H1 (cell line): ENCODE measurements around the gene HCST. TPM values are rescaled to one million over a fixed set of nuclear protein-coding genes. Genes with fewer than 3 reads are reported as not detected.

ENCODE experiments used
- CTCF ChIA-PET: fragments of 300-600 bp; sonication (Branson Sonifier 250); formaldehyde crosslinking; loops from one replicate; lab custom pipeline; 2021; ENCODE audit not compliant: partially characterized antibody; lab: Charles Lee
- POLR2A ChIA-PET: fragments of 300-600 bp; sonication (Branson Sonifier 250); formaldehyde crosslinking; loops from one replicate; lab custom pipeline; 2021; ENCODE audit warnings: inconsistent platforms; ENCODE audit not compliant: partially characterized antibody; lab: Charles Lee
- DNase-seq, 2 experiments: peaks; one replicate each; pipeline versions ENCODE4 v3.0.0 to v3.0.0-alpha.2; 2010 to 2022; ENCODE audit warnings: low spot score in 2 of 2, low read depth in 1 of 2, mixed read lengths in 1 of 2
- FAIRE-seq: peaks from 2 replicates; lab custom pipeline; 2011; peaks lifted over from hg19 to GRCh38; lab: Jason Lieb, UNC
- H2AFZ ChIP-seq: 2 replicates; pipeline ENCODE4 v1.8.1; 2012; ENCODE audit warnings: low read length, inconsistent platforms
- H2AK5ac ChIP-seq: 2 replicates; pipeline ENCODE4 v1.6.1; 2013; ENCODE audit warnings: low read depth, low read length
- H2BK120ac ChIP-seq: replicated peaks from 2 replicates; pipeline ENCODE3; 2013; ENCODE audit warnings: low read depth, low read length, inconsistent platforms
- H2BK12ac ChIP-seq: 2 replicates; pipeline ENCODE4 v1.6.1; 2013; ENCODE audit warnings: low read depth, low read length
- H2BK15ac ChIP-seq: 2 replicates; pipeline ENCODE4 v1.6.1; 2013; ENCODE audit warnings: low read length
- H2BK20ac ChIP-seq: 2 replicates; pipeline ENCODE4 v1.6.1; 2013; ENCODE audit warnings: low read length
- H2BK5ac ChIP-seq: 2 replicates; pipeline ENCODE4 v1.6.1; 2013; ENCODE audit warnings: low read depth, low read length
- H3K14ac ChIP-seq: 2 replicates; pipeline ENCODE4 v1.6.1; 2013; ENCODE audit warnings: inconsistent platforms; ENCODE audit not compliant: insufficient read length
- H3K18ac ChIP-seq: 2 replicates; pipeline ENCODE4 v1.6.1; 2013; ENCODE audit warnings: low read length; ENCODE audit errors: extremely low read depth
- H3K23ac ChIP-seq: 2 replicates; pipeline ENCODE4 v1.6.1; 2013; ENCODE audit warnings: inconsistent platforms; ENCODE audit not compliant: insufficient read length
- H3K23me2 ChIP-seq: 2 replicates; pipeline ENCODE4 v1.6.1; 2013; ENCODE audit warnings: low read depth, low read length
- H3K27ac ChIP-seq: 2 replicates; pipeline ENCODE4 v1.6.1; 2011; ENCODE audit warnings: low read depth, low read length, inconsistent platforms
- H3K27me3 ChIP-seq, 4 experiments: replicated peaks in 1 of 4; 1 replicate in 1 of 4; 2 replicates in 3 of 4; pipeline versions ENCODE4 v1.6.1 to v1.8.1; 2011 to 2013; ENCODE audit warnings: low read length in 3 of 4, mild to moderate bottlenecking in 3 of 4, inconsistent platforms in 2 of 4, mixed read lengths in 2 of 4, moderate library complexity in 1 of 4; ENCODE audit not compliant: control insufficient read depth in 3 of 4, insufficient read depth in 3 of 4; ENCODE audit errors: extremely low read depth in 1 of 4
- H3K36me3 ChIP-seq, 4 experiments: 2 replicates each; pipeline versions ENCODE4 v1.6.1 to v1.8.1; 2011 to 2013; ENCODE audit warnings: mild to moderate bottlenecking in 4 of 4, low read length in 3 of 4, moderate library complexity in 2 of 4, control low read depth in 1 of 4, inconsistent platforms in 1 of 4; ENCODE audit not compliant: insufficient read depth in 4 of 4, control insufficient read depth in 2 of 4
- H3K4ac ChIP-seq: replicated peaks from 2 replicates; pipeline ENCODE3; 2013; ENCODE audit warnings: low read length, low read depth, mixed read lengths, inconsistent platforms; ENCODE audit not compliant: insufficient read length
- H3K4me1 ChIP-seq, 4 experiments: replicated peaks in 1 of 4; 1 replicate in 1 of 4; 2 replicates in 3 of 4; pipeline versions ENCODE4 v1.6.1 to v1.8.1; 2011 to 2013; ENCODE audit warnings: low read length in 3 of 4, inconsistent platforms in 2 of 4, mixed read lengths in 1 of 4; ENCODE audit not compliant: insufficient read depth in 4 of 4, control insufficient read depth in 3 of 4
- H3K4me2 ChIP-seq, 2 experiments: 2 replicates each; pipeline versions ENCODE4 v1.6.1 to v1.8.1; 2011 to 2013; ENCODE audit warnings: low read depth in 2 of 2, low read length in 2 of 2, control low read depth in 1 of 2, inconsistent platforms in 1 of 2, mild to moderate bottlenecking in 1 of 2; ENCODE audit not compliant: insufficient read depth in 1 of 2
- H3K4me3 ChIP-seq, 4 experiments: fragments of 200-600, 300-600 bp in 1 of 4; sonication (generic), shearing (Covaris generic), sonication (Bioruptor Twin) in 1 of 4; 2 replicates each; pipeline versions ENCODE4 v1.5.1 to v1.8.1; 2011 to 2016; ENCODE audit warnings: low read length in 4 of 4, low read depth in 3 of 4, control low read depth in 2 of 4, inconsistent platforms in 2 of 4, mild to moderate bottlenecking in 2 of 4, mixed read lengths in 1 of 4, moderate library complexity in 1 of 4; ENCODE audit not compliant: insufficient read depth in 2 of 4; ENCODE audit errors: extremely low read depth in 1 of 4
- H3K56ac ChIP-seq: replicated peaks from 2 replicates; pipeline ENCODE3; 2013; ENCODE audit warnings: low read depth, mild to moderate bottlenecking, mixed read lengths, low read length, inconsistent platforms; ENCODE audit not compliant: insufficient read length
- H3K79me1 ChIP-seq: 2 replicates; pipeline ENCODE4 v1.6.1; 2013; ENCODE audit warnings: low read depth, low read length, control low read depth
- H3K79me2 ChIP-seq, 2 experiments: 2 replicates each; pipeline versions ENCODE4 v1.6.1 to v1.8.1; 2012 to 2013; ENCODE audit warnings: low read length in 2 of 2, mild to moderate bottlenecking in 2 of 2, inconsistent platforms in 1 of 2; ENCODE audit not compliant: insufficient read depth in 2 of 2, control insufficient read depth in 1 of 2
- H3K9ac ChIP-seq, 4 experiments: replicated peaks in 1 of 4; 1 replicate in 1 of 4; 2 replicates in 3 of 4; pipeline versions ENCODE4 v1.6.1 to v1.8.1; 2011 to 2013; ENCODE audit warnings: low read depth in 3 of 4, low read length in 3 of 4, control low read depth in 2 of 4, mild to moderate bottlenecking in 2 of 4, moderate library complexity in 2 of 4, inconsistent platforms in 1 of 4; ENCODE audit errors: extremely low read depth in 1 of 4
- H3K9me3 ChIP-seq, 2 experiments: 2 replicates each; pipeline versions ENCODE4 v1.6.1 to v1.8.1; 2012 to 2013; ENCODE audit warnings: mild to moderate bottlenecking in 2 of 2, moderate library complexity in 2 of 2, control low read depth in 1 of 2, inconsistent platforms in 1 of 2, low read depth in 1 of 2, low read length in 1 of 2, mixed read lengths in 1 of 2; ENCODE audit not compliant: insufficient read depth in 2 of 2
- H4K20me1 ChIP-seq, 2 experiments: replicated peaks in 1 of 2; 2 replicates each; pipeline versions ENCODE3 to v1.8.1; 2011 to 2013; ENCODE audit warnings: inconsistent platforms in 2 of 2, low read length in 2 of 2, mild to moderate bottlenecking in 1 of 2; ENCODE audit not compliant: insufficient read depth in 2 of 2, control insufficient read depth in 1 of 2
- H4K5ac ChIP-seq: 2 replicates; pipeline ENCODE4 v1.6.1; 2013; ENCODE audit warnings: low read length, low read depth, mixed read lengths, inconsistent platforms; ENCODE audit not compliant: insufficient read length
- H4K8ac ChIP-seq: 2 replicates; pipeline ENCODE4 v1.8.0; 2013; ENCODE audit warnings: mild to moderate bottlenecking, moderate library complexity, low read length, inconsistent platforms; ENCODE audit not compliant: insufficient read depth; ENCODE audit errors: extremely low read depth
- H4K91ac ChIP-seq: replicated peaks from 2 replicates; pipeline ENCODE3; 2013; ENCODE audit warnings: low read length, mixed read lengths, inconsistent platforms; ENCODE audit not compliant: insufficient read length
- EZH2 ChIP-seq: fragments of 200-600 bp; sonication (generic); IDR thresholded peaks from 2 replicates; pipeline ENCODE4 v1.7.1; 2012; ENCODE audit warnings: low read depth, mild to moderate bottlenecking, moderate library complexity, low read length, inconsistent platforms; ENCODE audit not compliant: severe bottlenecking
- RBBP5 ChIP-seq: IDR thresholded peaks from 2 replicates; pipeline ENCODE4 v1.7.1; 2012; ENCODE audit warnings: low read depth, mild to moderate bottlenecking, inconsistent platforms, low read length, moderate library complexity, borderline replicate concordance
- RFX5 ChIP-seq: IDR thresholded peaks from 2 replicates; pipeline ENCODE4 v1.6.1; 2011; ENCODE audit warnings: low read depth, low read length, improper control_type of control experiment, borderline replicate concordance
- TAF7 ChIP-seq: optimal IDR thresholded peaks from 2 replicates; pipeline ENCODE3; 2011; ENCODE audit warnings: low read depth, mild to moderate bottlenecking, inconsistent platforms, low read length, moderate library complexity, borderline replicate concordance
- WGBS, 2 experiments: shearing (Covaris generic) in 1 of 2; methylation state at CpG; one replicate each; pipeline versions ENCODE4 v1.1.6 to v1.1.7; 2013 to 2015; ENCODE audit warnings: low lambda C conversion rate in 2 of 2, mixed read lengths in 2 of 2, inconsistent platforms in 1 of 2, low coverage in 1 of 2, missing lambda C conversion rate in 1 of 2; ENCODE audit not compliant: insufficient replicate concordance in 2 of 2, insufficient coverage in 1 of 2, insufficient read length in 1 of 2; ENCODE audit errors: extremely low coverage in 1 of 2, missing lambda C conversion rate in 1 of 2; 5-methylcytosine and 5-hydroxymethylcytosine counted together
- polyA plus RNA-seq, 7 experiments: library from polyadenylated mRNA; depleted of rRNA in 3 of 7; stranded (reverse) in 5 of 7; unstranded in 2 of 7; fragments of >200 nt in 5 of 7; fragments of 200-250 nt in 2 of 7; gene quantifications; 1 replicate in 5 of 7; 2 replicates in 1 of 7; 4 replicates in 1 of 7; pipeline versions ENCODE4 v1.2.1 to v1.2.3, GENCODE V29; 2011 to 2013; ENCODE audit warnings: missing spikeins in 2 of 7, mixed read lengths in 2 of 7
- total RNA-seq: library from RNA; stranded (reverse); fragmentation: NEBNext Ultra II Directional; extraction: Animal tissue kit (Norgen Biotek cat#: 25700); gene quantifications from 2 replicates; pipeline ENCODE4 v1.2.1, GENCODE V29; 2021
- TF ChIP-seq, protein P1 (sequence below), 3 experiments: IDR thresholded peaks; 1 replicate in 2 of 3; 2 replicates in 1 of 3; pipeline versions ENCODE4 v1.5.1 to v1.6.1; 2011; ENCODE audit warnings: low read length in 3 of 3, mild to moderate bottlenecking in 3 of 3, inconsistent platforms in 2 of 3, low read depth in 1 of 3, moderate library complexity in 1 of 3; ENCODE audit not compliant: insufficient read depth in 1 of 3; ENCODE audit errors: control extremely low read depth in 1 of 3

Gene HCST
- total and polyA plus RNA-seq, 2 of the 8 experiments (the other 6 are each of a cell fraction or from before 2014, with no cell fraction given) = 2.8 TPM; not detected in 1

DNA sequence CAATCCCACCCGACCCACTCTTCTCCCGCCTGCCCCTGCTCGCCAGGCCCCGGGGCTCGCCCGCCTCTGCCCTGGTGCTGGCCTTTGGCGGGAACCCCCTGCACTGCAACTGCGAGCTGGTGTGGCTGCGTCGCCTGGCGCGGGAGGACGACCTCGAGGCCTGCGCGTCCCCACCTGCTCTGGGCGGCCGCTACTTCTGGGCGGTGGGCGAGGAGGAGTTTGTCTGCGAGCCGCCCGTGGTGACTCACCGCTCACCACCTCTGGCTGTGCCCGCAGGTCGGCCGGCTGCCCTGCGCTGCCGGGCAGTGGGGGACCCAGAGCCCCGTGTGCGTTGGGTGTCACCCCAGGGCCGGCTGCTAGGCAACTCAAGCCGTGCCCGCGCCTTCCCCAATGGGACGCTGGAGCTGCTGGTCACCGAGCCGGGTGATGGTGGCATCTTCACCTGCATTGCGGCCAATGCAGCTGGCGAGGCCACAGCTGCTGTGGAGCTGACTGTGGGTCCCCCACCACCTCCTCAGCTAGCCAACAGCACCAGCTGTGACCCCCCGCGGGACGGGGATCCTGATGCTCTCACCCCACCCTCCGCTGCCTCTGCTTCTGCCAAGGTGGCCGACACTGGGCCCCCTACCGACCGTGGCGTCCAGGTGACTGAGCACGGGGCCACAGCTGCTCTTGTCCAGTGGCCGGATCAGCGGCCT is 37.9 kb downstream of the HCST start:
- H4K91ac ChIP-seq = no peak overlapping the region
- no peak overlapping the region for H3K9ac ChIP-seq
- peaks cover 15% of the 10 kb centered on the region; the same call in 1 of the 2 replicates for H3K23me2 ChIP-seq
- peaks cover 0 to 19% (median 3%) of the 10 kb centered on the region in 4 experiments; a peak in 1 of 8 replicates for H3K36me3 ChIP-seq
- H4K8ac ChIP-seq = 0 out of 2 replicates have a peak overlapping the region, but pooled peaks have one; percentile 3
- H3K23ac ChIP-seq = no peak overlapping the region
- H2BK20ac ChIP-seq = no peak overlapping the region
- H4K5ac ChIP-seq = no peak overlapping the region
- no peak overlapping the region for H2BK12ac ChIP-seq
- no peak overlapping the region for H2AFZ ChIP-seq
- peaks cover 0 to 13% (median 3%) of the 10 kb centered on the region in 4 experiments; a peak in 4 of 7 replicates for H3K4me1 ChIP-seq
- no peak for FAIRE-seq
- H3K79me1 ChIP-seq = peaks cover 2% of the 10 kb centered on the region; the same call in 1 of the 2 replicates
- H3K14ac ChIP-seq = no peak overlapping the region
- CTCF ChIA-PET = interaction anchor here (0.6 to 1.3 kb wide), 7 partner anchors 9 to 156 kb away, joined by 3 to 4 read pairs (median 3); no protein-coding TSS in a partner anchor
- H3K18ac ChIP-seq = no peak overlapping the region
- no peak overlapping the region for H3K56ac ChIP-seq
- H3K79me2 ChIP-seq = peaks cover 0 to 6% of the 10 kb centered on the region in 2 experiments; a peak in 1 of 4 replicates
- H2BK5ac ChIP-seq = no peak overlapping the region
- no peak for DNase-seq
- no peaks in the 10 kb centered on the region; a peak in 1 of 7 replicates for H3K27me3 ChIP-seq
- H3K27ac ChIP-seq = no peak overlapping the region
- H3K4me2 ChIP-seq = no peak overlapping the region
- H3K4me3 ChIP-seq = no peak overlapping the region
- H4K20me1 ChIP-seq = peaks cover 0 to 23% of the 10 kb centered on the region in 2 experiments
- POLR2A ChIA-PET = no interaction called here
- no peak overlapping the region for H2AK5ac ChIP-seq
- H2BK120ac ChIP-seq = no peak overlapping the region
- 94% methylated on average over 51 of the region's 51 CpGs; no CpG with 5 or more reads in 1 of the 2 experiments for WGBS, 2 experiments
- H3K4ac ChIP-seq = no peak overlapping the region
- no peaks in the 10 kb centered on the region for H3K9me3 ChIP-seq
- H2BK15ac ChIP-seq = no peak overlapping the region
- TF ChIP-seq RFX5 (no peak), EZH2 (no peak), TAF7 (no peak), RBBP5 (no peak)
- TF ChIP-seq, protein P1, sequence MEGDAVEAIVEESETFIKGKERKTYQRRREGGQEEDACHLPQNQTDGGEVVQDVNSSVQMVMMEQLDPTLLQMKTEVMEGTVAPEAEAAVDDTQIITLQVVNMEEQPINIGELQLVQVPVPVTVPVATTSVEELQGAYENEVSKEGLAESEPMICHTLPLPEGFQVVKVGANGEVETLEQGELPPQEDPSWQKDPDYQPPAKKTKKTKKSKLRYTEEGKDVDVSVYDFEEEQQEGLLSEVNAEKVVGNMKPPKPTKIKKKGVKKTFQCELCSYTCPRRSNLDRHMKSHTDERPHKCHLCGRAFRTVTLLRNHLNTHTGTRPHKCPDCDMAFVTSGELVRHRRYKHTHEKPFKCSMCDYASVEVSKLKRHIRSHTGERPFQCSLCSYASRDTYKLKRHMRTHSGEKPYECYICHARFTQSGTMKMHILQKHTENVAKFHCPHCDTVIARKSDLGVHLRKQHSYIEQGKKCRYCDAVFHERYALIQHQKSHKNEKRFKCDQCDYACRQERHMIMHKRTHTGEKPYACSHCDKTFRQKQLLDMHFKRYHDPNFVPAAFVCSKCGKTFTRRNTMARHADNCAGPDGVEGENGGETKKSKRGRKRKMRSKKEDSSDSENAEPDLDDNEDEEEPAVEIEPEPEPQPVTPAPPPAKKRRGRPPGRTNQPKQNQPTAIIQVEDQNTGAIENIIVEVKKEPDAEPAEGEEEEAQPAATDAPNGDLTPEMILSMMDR (IDR thresholded peaks at IDR 0.05; ENCODE audit: control extremely low read depth in 1 of 3, insufficient read depth in 1 of 3, low read depth in 1 of 3, low read length in 3 of 3) = no peak
